SIG-M5 (cell line): Measurements from ENCODE around the gene AGMAT.
"Not testable (repeated sequence)": the region's sequence is repeated elsewhere in the genome, so short reads cannot be mapped to it uniquely, and the experiment has no call there.

Source experiments
- DNase-seq: peaks from one replicate; lab custom pipeline; 2025; lab: John Stamatoyannopoulos, UW

Gene AGMAT

DNA sequence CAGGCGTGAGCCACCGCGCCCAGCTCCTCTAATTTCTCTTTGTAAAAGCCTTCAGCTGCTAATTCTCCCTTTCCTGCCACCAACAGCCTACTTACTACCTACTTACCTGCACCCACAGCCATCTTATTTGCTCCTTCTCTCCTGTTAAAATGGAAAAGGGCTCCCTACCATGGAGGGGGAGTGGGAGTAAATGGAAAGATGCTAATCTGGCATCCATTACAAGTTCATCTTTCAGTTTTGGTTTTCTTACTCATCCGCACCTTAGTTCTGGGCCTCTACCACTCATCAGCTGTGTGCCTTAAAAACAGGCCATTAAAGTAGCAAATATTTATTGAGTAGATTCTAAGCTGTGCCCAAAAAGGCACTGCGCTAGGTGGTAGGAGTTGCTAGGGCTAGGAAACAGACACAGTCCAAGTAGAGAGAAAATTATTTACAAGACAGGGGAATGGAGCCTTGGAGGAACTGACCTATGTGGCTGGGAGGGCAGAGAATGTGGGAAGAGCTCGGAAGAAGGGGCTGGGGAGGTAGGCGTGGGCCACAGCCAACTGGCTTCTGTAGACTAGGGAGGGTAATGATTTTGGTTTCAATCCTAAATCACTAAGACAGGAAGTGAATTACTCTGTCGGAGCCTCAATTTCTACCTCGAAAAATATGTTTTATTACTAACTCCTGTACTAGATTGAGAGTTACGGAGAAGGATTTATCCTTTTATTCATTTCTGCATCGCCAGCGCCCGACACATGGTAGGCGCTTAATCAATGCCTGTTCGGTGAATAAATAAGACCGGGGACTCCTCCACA is 31.7 kb upstream of the AGMAT start:
- DNase-seq = no peak

DNA sequence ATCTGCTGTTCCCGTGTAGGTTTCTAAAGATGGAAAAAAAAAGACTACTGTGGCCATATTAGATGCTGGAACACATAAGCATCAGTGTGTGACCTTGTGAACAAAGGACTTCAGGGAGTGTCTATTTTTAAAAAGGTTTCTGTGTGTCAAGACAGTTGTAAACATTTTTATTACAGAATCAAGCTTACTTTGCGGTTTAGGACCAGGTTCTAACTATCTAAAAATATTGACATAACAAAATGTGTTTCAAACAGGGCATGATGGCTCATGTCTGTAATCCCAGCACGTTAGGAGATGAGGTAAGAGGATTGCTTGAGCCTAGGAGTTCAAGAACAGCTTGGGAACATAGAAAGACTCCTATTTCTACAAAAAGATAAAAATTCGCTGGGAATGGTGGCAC is 25.3 kb upstream of the AGMAT start:
- no peak for DNase-seq

DNA sequence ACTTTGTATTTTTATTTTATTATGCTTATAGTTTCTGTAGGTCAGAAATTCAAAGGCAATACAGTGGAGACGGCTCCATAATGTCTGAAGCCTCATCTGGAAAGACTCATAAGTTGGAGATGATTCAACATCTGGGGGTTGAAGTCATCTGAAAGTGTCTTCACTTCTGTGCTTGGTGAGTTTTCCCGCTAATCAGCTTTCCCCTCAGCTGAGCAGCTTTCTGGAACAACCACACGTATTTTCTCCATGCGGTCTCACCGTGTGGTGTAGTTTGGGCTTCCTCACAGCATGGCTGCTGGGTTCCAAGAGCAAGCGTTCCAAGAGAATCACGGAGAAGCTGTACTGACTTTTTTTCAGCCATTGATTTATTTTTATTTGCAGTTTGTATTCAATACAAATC is 24.8 kb upstream of the AGMAT start:
- no peak for DNase-seq

DNA sequence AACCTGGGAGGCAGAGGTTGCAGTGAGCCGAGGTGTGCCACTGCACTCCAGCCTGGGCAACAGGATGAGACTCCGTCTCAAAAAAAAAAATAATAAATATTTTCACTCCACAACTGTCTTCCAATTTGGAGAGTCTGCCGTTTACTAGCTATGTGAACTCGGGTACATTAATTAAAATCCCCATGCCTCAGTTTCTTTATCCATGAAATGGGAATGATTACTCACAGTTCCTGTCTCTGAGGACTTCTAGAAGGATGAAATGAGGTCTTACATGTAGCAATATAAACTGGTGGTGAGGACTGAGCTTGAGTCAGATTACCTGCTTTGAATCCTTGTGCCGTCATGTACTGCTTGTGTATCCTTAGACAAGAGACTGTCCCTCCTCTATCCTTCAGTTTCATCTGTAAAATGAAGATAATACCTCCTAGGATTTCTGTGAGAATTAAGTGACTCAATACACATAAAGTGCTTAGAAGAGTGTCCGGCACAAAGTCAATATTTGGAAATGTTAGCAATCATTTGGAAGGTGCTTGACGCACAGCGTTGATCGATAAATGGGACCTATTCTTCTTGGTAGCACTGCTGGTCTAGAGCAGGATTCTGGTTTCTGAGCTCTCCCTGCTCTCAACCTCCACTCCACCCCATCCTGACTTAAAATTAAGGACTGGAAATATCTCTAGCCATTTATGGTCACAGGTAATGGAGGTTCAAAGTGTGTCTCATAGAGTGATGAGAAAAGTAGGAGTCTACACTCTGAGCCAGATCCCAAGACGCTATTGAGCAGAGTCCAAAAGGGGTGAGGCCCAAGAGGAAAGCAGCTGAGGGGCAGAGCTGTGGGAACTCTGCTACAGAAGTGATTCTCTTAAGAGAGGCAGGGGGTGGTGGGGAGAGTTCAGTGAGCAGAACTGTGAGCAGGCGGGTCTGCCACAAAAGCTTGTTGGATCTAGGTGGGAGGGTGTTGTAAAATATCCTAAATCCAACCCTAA is 20.8 kb upstream of the AGMAT start:
- no peak for DNase-seq

DNA sequence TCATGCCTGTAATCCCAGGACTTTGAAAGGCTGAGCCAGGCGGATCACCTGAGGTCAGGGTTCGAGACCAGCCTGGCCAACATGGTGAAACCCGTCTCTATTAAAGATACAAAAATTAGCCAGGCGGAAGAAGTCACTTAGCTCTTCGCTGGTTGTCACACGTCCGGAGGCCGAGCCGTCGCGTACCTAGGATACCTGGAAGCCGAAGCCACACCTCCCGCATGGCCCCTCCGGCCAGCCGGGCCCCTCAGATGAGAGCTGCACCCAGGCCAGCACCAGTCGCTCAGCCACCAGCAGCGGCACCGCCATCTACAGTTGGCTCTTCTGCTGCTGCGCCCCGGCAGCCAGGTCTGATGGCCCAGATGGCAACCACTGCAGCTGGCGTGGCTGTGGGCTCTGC is 19.5 kb upstream of the AGMAT start:
- not testable (repeated sequence) for DNase-seq

DNA sequence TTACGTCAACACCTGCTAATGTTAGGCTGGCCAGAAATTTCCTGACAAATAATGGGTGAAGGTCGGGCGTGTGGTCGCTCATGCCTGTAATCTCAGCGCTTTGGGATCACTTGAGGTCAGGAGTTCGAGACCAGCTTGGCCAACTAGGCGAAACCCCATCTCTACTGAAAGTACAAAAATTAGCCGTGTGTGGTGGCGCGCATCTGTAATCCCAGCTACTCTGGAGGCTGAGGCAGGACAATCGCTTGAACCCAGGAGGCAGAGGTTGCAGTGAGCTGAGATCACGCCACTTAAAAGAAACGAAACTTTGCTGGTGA is 19.1 kb upstream of the AGMAT start:
- DNase-seq = not testable (repeated sequence)

DNA sequence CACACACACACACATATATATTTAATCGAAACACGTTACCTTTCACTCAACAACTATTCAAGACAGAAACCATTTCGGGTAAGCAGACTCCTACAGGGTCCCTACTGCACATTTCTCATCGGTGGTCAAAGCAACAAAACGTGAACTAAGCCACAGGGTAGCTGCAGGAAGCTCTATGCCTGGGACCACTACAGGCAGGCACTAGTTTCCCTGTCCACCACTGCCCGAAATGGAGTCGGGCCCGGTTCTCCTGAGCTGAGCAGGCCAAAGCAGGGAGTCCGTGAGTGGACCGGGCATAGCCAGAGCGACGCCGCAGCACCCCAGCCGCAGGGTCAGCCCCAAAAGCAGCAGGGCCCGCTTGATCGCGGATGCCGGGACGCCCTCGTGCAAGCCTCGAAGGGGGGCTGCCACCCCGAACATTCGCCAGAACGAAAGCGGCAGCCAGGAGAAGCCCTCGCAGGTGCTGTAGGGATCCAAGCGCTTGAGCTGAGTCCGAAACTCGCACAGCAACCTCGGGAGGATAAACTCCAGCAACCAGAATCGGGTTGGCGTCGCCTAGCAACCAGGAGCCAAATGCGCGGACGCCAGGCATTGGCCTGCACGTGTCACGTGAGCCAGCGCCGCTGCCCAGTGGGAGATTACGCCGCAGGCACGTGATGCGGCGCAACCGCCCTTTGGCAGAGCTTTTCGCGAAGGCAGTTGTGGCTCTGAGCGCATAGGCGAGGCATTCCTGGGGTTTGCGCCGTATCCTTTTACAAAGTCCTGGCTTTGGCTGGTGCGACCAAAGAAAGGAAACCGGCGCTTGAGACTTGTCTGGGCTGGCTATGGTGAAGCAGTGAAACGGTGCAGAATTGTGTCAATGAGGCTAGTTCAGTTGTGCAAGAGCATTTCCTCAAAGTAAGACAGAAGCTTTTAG is 18.5 kb upstream of the AGMAT start:
- no peak for DNase-seq

DNA sequence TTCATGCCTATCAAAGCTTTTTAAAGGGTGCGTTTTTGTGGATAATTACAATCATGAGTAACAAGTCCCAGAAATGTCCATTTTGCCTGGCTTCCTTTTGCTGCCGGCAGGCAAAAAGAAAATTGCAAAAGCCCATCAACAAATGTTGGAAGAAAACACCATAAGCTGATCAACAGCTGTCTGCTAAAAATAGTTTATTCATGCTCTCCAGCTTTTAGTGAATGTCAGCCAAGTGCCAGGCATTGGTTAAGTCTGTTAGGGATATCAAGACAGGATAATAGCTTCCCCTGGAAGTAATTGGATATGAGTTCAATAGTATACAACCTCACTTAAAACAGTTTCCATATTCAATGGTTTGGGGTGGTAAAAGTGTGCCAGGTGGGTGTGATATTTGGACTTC is 13.6 kb upstream of the AGMAT start:
- DNase-seq = no peak

DNA sequence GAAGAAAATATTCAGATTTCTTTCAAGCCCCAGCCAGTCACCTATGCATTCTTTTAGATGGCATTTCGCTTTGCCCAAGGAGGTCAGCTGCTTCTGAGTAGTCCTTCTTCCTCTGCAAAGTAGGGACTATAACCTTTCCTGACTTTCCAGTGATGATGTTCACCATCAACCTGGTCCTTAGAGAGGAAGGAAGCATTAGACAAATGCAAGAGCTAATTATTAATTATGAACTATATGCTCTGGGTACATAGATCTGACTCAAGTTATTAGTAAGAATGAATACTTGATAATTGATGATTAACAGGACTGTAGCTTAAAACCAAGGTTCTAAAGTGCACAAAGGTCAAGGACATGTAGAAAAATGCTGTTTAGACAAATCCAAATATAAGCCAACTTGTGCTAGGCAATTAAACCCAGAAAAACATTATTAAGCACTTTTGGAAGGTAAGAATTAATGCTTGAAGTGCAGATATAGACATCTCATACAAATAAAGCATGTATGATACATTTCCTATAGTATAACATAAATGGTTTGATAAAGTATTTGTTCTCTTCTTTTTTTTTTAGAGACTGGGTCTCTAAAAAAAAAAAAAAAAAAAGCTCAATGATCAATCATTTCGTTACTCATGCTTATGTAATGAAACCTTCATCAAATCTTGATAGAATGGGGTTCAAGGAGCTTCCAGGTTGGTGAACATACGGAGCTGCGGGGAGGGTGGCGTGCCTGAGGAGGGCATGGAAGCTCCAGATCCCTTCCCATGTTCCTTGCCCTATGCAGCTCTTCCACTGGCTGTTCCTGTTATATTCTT is 11.2 kb upstream of the AGMAT start:
- no peak for DNase-seq

DNA sequence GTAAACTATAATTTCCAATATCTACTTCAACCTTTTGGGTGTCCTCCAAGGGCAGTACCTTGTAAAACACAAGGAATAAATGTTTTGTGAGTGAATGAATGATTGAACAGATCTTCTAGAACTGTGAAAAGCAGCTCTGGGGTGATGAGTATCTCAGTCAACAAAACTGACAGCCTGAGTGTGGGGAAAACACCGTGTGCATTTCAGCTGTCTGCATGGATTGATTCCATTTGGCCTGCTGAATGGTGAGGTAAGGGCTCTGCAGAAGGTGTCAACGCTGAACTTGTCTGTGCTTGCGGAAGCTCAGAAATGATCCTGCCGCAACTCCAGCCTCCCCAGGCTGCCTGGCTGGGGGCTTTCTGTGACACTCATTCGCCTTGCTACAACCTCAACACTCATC is 7.4 kb upstream of the AGMAT start:
- DNase-seq = no peak

DNA sequence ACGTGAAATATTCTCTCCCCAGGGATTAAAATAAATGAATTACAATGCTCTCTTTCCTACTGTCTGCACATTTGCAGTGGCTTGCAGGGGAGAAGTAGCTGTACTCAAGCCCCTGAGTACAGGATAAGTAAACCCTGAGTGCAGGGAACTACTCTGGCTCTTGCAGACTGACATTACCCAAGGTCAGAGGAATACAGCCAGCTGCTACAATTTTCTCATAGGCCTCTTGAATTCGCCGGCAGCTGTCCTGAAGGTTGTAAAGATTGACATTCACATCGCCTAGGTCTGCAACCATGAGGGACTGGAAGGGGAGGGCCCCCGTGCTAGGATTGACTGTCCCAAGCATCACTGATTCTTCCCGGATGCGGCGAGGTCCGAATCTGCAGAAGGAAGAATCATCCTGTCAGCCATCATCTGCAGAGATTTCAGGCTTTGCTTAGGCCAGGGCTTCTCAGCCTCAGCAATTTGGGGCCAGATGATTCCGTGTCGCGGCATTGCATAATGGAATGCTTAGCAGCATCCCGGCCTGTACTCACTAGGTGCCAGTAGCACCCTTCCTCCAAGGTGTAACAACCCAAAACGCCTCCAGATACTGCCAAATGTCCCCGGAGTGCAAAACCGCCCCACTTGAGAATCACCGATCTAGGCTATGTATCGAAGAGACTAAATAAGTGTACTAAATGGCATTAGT is 1.7 kb downstream of the AGMAT start:
- DNase-seq = no peak

DNA sequence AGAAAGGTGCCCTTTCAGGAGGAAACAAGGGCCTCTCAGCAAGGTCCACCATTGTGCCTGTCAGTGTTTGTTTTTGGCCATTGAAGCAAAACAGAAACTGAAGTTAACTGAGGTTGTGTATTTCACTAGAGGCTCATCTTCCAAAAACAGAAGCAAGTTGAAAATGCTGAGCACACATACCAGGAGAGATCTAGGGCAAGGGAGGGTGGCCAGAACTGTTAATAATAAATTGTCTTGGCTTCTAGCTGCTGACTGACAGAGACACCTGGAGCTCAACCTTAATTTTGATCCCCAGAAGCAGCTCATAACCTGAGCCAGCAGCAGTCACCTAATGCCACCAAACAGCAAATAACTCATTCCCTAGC is 5.2 kb downstream of the AGMAT start:
- DNase-seq = no peak

DNA sequence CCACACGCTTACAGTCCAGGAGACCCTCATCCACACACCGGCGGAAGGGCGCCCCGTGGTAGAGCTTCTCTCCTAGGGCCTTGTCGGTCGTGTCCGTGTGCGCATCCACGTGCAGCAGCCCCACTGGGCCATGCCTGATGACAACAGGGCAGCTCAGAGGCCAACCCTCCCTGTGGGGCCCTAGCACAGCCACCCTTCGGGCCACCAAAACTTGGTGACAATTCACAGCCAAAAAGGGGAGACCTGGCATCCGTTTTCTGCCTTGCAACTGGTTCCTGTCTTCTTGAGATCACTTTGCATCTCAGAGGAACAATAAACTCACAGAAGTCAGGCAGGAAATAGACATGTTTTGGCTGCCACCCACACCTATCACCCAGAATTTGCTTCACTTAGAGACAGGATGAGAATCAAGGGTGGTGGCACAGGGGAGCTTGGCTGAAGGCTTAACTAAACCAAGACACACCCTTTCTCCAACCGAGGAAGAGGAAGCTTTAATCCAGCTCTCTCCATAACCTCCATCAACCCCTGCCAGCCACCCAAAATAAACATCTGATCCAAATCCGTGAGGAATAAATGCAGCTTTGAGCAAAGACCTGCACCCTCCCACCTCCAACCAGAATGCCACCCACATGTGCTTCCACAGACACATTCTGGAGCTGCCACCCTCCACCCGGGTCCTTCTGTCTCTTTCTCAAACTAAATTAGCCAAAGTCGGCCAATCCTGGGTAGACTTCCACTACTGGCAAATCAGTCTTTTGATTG is 5.7 kb downstream of the AGMAT start:
- DNase-seq = no peak

DNA sequence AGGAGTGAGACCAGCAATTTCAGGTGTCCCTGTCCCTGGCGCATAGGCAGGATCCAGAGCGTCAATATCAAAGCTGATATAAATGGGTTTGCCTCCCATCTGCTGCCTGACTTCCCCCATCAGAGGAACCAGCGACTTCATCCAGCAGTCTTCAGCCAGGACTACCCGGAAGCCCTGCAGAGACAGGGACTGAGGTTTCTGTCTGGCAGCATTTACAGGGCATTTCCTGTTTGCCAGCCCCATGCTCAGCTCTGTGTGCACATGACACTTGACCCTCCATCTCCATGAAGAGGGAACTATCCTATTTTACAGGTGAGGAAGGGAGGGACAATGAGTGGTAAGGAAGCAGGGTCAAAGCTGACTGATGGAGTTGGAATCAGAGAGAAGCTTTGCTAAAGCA is 7.2 kb downstream of the AGMAT start:
- no peak for DNase-seq

DNA sequence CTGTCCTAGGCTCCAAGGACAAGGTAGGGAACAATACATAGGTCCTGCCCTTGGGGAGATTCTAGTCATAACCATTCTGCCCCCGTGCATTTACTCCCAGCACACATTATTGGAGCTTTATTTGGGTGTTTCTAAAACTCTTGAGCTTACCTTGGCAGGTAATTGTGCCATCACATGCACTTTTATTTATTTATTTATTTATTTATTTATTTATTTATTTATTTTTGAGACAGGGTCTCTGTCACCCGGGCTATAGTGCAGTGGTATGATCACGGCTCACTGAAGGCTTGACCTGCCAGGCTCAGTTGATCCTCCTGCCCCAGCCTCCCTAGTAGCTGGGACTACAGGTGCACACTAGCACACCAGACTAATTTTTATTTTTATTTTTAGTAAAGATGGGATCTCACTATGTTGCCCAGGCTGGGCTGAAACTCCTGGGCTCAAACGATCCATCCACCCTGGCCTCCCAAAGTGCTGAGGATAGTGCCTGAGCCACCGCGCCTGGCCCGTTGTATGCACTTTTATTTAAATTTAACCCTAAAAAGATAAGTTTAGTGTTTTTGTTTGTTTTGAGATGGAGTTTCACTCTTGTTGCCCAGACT is 9.2 kb downstream of the AGMAT start:
- no peak for DNase-seq

DNA sequence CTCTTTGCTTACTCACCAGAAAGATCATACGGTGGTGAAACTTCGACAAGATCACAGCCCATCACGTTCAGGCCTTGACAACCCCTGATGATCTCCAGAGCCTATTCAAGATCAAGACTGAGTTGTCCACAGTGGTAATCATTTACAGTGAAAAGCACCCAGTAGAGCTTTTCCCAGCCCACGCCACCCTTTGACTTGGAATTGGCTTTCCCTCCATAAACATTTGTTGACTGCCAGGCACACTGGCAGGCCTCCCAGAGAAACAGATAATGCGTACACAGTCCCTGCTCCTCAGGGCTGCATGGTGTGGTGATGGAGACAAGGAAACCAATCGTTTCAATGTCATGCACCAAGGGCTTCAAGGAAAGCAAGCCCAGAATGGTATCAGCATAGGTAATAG is 10.1 kb downstream of the AGMAT start:
- DNase-seq = no peak

DNA sequence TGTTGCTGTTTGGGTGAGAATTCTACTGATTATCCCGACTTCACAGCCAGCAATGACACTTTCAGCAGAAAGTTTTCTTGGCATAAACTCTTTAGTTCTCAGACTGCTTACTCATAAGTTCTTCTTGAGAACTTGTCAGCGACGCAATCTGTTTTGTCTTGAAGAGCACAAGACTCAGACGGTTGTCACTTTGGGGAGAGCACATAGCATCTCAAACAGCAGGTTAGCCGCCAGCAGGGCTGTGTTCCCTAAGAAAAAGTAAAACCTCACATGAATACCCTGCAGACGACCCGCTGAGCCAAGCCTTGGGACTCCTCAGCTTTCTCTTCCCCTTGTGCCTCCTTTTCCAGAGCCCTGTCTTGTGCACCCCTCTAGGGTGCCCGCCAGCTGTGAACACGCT is 11.4 kb downstream of the AGMAT start:
- DNase-seq = no peak

DNA sequence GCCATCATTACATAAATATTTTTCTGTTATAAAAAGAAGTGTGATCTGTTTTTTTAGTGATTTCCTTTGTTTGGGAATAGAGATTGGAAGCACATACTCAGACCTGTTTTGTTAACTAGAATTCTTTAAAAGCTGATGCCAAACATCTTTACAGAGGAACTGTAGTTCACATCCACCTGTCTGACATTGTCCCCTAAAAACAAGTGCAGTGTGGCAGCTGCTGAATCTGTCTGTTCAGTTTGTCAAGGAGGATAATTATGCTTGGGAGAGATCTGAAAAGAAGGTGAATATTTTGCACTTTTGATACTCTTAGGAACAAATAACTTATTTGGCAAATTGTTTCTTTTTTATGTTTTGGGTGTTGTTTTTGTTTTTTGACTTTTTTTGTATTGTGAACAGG is 13.6 kb downstream of the AGMAT start:
- no peak for DNase-seq

DNA sequence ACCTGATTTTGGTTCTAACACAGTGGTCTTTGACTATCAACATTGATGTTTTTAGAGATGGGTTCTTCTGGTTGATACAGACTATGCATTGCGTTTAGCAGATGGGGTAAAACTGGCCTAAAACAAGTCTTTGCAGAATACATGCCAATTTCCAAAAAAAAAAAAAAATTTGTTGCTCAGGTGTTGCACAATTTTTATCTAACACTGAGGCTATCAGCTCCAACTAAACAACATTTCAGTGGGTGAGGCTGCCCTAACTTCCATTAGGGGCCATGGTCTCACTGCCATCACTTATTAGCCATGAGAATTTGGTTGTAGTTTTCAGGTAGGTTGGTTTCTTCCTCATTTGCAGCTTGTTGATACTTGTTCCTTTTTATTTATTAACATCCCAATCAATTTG is 14.0 kb downstream of the AGMAT start:
- DNase-seq = no peak
